Neutrophil (primary cell): ENCODE measurements around the gene MRPL43.
A peak's percentile ranks its signal among the peaks of the same experiment; 100 is the strongest.

Experiments used
- H3K27ac ChIP-seq: fragments of 200-600 bp; sonication (generic); 2 replicates; pipeline ENCODE4 v1.5.1; 2016; ENCODE audit warnings: mild to moderate bottlenecking, moderate library complexity
- H3K27me3 ChIP-seq: fragments of 200-600 bp; sonication (generic); 2 replicates; pipeline ENCODE4 v1.6.0; 2016; ENCODE audit warnings: mild to moderate bottlenecking
- H3K36me3 ChIP-seq: fragments of 200-600 bp; sonication (generic); 2 replicates; pipeline ENCODE4 v1.5.1; 2017
- H3K4me1 ChIP-seq, 2 experiments: fragments of 200-600 bp in 1 of 2; sonication (generic) in 1 of 2; 1 replicate in 1 of 2; 2 replicates in 1 of 2; pipeline versions ENCODE4 v1.5.1 to v1.6.1; 2013 to 2016; ENCODE audit warnings: low read depth in 1 of 2, low read length in 1 of 2, mild to moderate bottlenecking in 1 of 2, moderate library complexity in 1 of 2; ENCODE audit not compliant: control insufficient read depth in 1 of 2, insufficient read depth in 1 of 2
- H3K4me3 ChIP-seq, 2 experiments: fragments of 200-600 bp in 1 of 2; sonication (generic) in 1 of 2; 1 replicate in 1 of 2; 2 replicates in 1 of 2; pipeline ENCODE4 v1.5.1; 2013 to 2016; ENCODE audit warnings: low read depth in 1 of 2, low read length in 1 of 2, mild to moderate bottlenecking in 1 of 2, moderate library complexity in 1 of 2
- H3K9me3 ChIP-seq: fragments of 200-600 bp; sonication (generic); 2 replicates; pipeline ENCODE4 v1.5.1; 2016
- CTCF ChIP-seq: fragments of 200-600 bp; sonication (generic); IDR thresholded peaks from 2 replicates; pipeline ENCODE4 v1.5.1; 2016; ENCODE audit warnings: antibody characterized with exemption

MRPL43 gene

GRCh38 chr10:101032637-101033224 lies 45.4 kb upstream of the MRPL43 start:
- TF ChIP-seq CTCF = no peak
- Histone ChIP-seq H3K27ac (peak overlapping the region; percentile 76), H3K4me1 (peaks cover 15 to 19% of the 10 kb centered on the region in 2 experiments), H3K4me3 (peak overlapping the region; percentile 72 to 90), H3K9me3 (no peaks in the 10 kb centered on the region), H3K27me3 (peaks cover 95% of the 10 kb centered on the region), H3K36me3 (no peaks in the 10 kb centered on the region)

GRCh38 chr10:101031796-101032636 lies 44.7 kb upstream of the MRPL43 start:
- no peak for TF ChIP-seq CTCF
- Histone ChIP-seq H3K9me3 (no peaks in the 10 kb centered on the region), H3K4me3 (peak overlapping the region; percentile 72 to 90), H3K27ac (peak overlapping the region; percentile 76), H3K36me3 (no peaks in the 10 kb centered on the region), H3K27me3 (peaks cover 93% of the 10 kb centered on the region), H3K4me1 (peaks cover 15 to 19% of the 10 kb centered on the region in 2 experiments)

- Histone ChIP-seq H3K9me3 (no peaks in the 10 kb centered on the region), H3K4me3 (peak within 1 kb of the TSS; percentile 72 to 90), H3K36me3 (no peaks in the 10 kb centered on the region), H3K27me3 (peaks cover 87% of the 10 kb centered on the region), H3K27ac (peak within 1 kb of the TSS; percentile 76), H3K4me1 (peaks cover 15 to 19% of the 10 kb centered on the region in 2 experiments)
- TF ChIP-seq CTCF = peak; percentile 54
Observed at GRCh38 chr10:101031128-101031795, 44.0 kb upstream of the MRPL43 start, which contains the start of the genes PDZD7 and SFXN3. Gene PDZD7 (minus strand): TSS chr10:101031129. CDS start chr10:101030219, 910 bp downstream. Gene SFXN3 (plus strand): TSS chr10:101031234. CDS start chr10:101034695, 3,461 bp downstream.

GRCh38 chr10:101030496-101031127 lies 43.3 kb upstream of the MRPL43 start:
- no peaks in the 10 kb centered on the region for H3K9me3 ChIP-seq
- H3K36me3 ChIP-seq = no peaks in the 10 kb centered on the region
- peak overlapping the region; percentile 76 for H3K27ac ChIP-seq
- TF ChIP-seq CTCF = no peak
- peaks cover 15 to 19% of the 10 kb centered on the region in 2 experiments for H3K4me1 ChIP-seq
- peaks cover 81% of the 10 kb centered on the region for H3K27me3 ChIP-seq
- peak overlapping the region; percentile 72 to 90 for H3K4me3 ChIP-seq
